ENCODE data around the gene MDH2.
"Not testable (repeated sequence)": the region's sequence is repeated elsewhere in the genome, so short reads cannot be mapped to it uniquely, and the experiment has no call there.

MDH2 gene

GRCh38 chr7:76066716-76067503, 19.0 kb downstream of the MDH2 start:
- H3K4me3 ChIP-seq (ENCODE audit: low read depth, low read length): no peak overlapping the region
- DNase-seq (ENCODE audit: low read depth): no peak

GRCh38 chr7:76069238-76069638, 21.3 kb downstream of the MDH2 start:
- no peak overlapping the region for H3K4me3 ChIP-seq (ENCODE audit: low read depth, low read length)
- peak; percentile 83 for DNase-seq (ENCODE audit: low read depth)

- no peak overlapping the region for H3K4me3 ChIP-seq (ENCODE audit: low read depth, low read length)
- DNase-seq (ENCODE audit: low read depth): no peak
Measured at GRCh38 chr7:76071316-76072242, 23.7 kb downstream of the MDH2 start.

GRCh38 chr7:76072243-76073148, 24.6 kb downstream of the MDH2 start:
- H3K4me3 ChIP-seq (ENCODE audit: low read depth, low read length): no peak overlapping the region
- DNase-seq (ENCODE audit: low read depth): no peak

- H3K4me3 ChIP-seq (ENCODE audit: low read depth, low read length): no peak overlapping the region
- no peak for DNase-seq (ENCODE audit: low read depth)
Measured at GRCh38 chr7:76073335-76073990, 25.6 kb downstream of the MDH2 start.

- DNase-seq (ENCODE audit: low read depth): no peak
- no peak overlapping the region for H3K4me3 ChIP-seq (ENCODE audit: low read depth, low read length)
Measured at GRCh38 chr7:76074306-76074971, 26.5 kb downstream of the MDH2 start.

GRCh38 chr7:76074972-76075370, 27.1 kb downstream of the MDH2 start:
- no peak for DNase-seq (ENCODE audit: low read depth)
- H3K4me3 ChIP-seq (ENCODE audit: low read depth, low read length): no peak overlapping the region

GRCh38 chr7:76076995-76077394, 29.1 kb downstream of the MDH2 start:
- H3K4me3 ChIP-seq (ENCODE audit: low read depth, low read length): no peak overlapping the region
- no peak for DNase-seq (ENCODE audit: low read depth)

GRCh38 chr7:76077435-76077834, 29.5 kb downstream of the MDH2 start:
- H3K4me3 ChIP-seq (ENCODE audit: low read depth, low read length): no peak overlapping the region
- no peak for DNase-seq (ENCODE audit: low read depth)

- no peak for DNase-seq (ENCODE audit: low read depth)
- no peak overlapping the region for H3K4me3 ChIP-seq (ENCODE audit: low read depth, low read length)
Measured at GRCh38 chr7:76080204-76080603, 32.3 kb downstream of the MDH2 start.

GRCh38 chr7:76084115-76084514, 36.2 kb downstream of the MDH2 start:
- H3K4me3 ChIP-seq (ENCODE audit: low read depth, low read length); DNase-seq (ENCODE audit: low read depth): not testable (repeated sequence)

GRCh38 chr7:76086070-76086469, 38.2 kb downstream of the MDH2 start:
- DNase-seq (ENCODE audit: low read depth): no peak
- H3K4me3 ChIP-seq (ENCODE audit: low read depth, low read length): no peak overlapping the region

GRCh38 chr7:76087362-76087791, 39.5 kb downstream of the MDH2 start:
- not testable (repeated sequence) for H3K4me3 ChIP-seq (ENCODE audit: low read depth, low read length)
- peak; percentile 71 for DNase-seq (ENCODE audit: low read depth)

- DNase-seq (ENCODE audit: low read depth): no peak
- no peak overlapping the region for H3K4me3 ChIP-seq (ENCODE audit: low read depth, low read length)
Measured at GRCh38 chr7:76089865-76090475, 42.1 kb downstream of the MDH2 start.

- no peak overlapping the region for H3K4me3 ChIP-seq (ENCODE audit: low read depth, low read length)
- DNase-seq (ENCODE audit: low read depth): no peak
Measured at GRCh38 chr7:76091506-76091905, 43.6 kb downstream of the MDH2 start.

GRCh38 chr7:76093531-76093930, 45.6 kb downstream of the MDH2 start:
- H3K4me3 ChIP-seq (ENCODE audit: low read depth, low read length); DNase-seq (ENCODE audit: low read depth): not testable (repeated sequence)

GRCh38 chr7:76094326-76094725, 46.4 kb downstream of the MDH2 start:
- DNase-seq (ENCODE audit: low read depth); H3K4me3 ChIP-seq (ENCODE audit: low read depth, low read length): not testable (repeated sequence)

- no peak for DNase-seq (ENCODE audit: low read depth)
- H3K4me3 ChIP-seq (ENCODE audit: low read depth, low read length): no peak overlapping the region
Measured at GRCh38 chr7:76095908-76096307, 48.0 kb downstream of the MDH2 start.
